HepG2 (cell line): ENCODE results near the gene GPR107. TPM values are rescaled to one million over a fixed set of nuclear protein-coding genes. Genes with fewer than 3 reads are reported as not detected.

ENCODE experiments used
- ATAC-seq: fragments of 200-7000 bp; cut with Tn5 transposase; 3 replicates; pipeline ENCODE4 v1.9.1; 2020; ENCODE audit warnings: mild to moderate bottlenecking, moderate library complexity
- BruUV-seq: library from RNA; stranded (reverse); fragments of 400-500 nt; replicated peaks from 2 replicates; lab custom pipeline; 2021; lab: Mats Ljungman, UMichigan
- CTCF ChIA-PET: fragments of 300-600 bp; formaldehyde crosslinking; extraction: SDS; loops from one replicate; lab custom pipeline; 2021; ENCODE audit warnings: low total read pairs, inconsistent platforms, low intra/inter-chr PET ratio; lab: Yijun Ruan, JAX
- POLR2A ChIA-PET: fragments of 350-600 bp; sonication (Branson Sonifier 250); formaldehyde crosslinking; loops from one replicate; lab custom pipeline; 2020; ENCODE audit warnings: antibody characterized with exemption, inconsistent platforms; lab: Yijun Ruan, JAX
- DNase-seq: peaks from one replicate; pipeline ENCODE4 v3.0.0-alpha.2; 2015; ENCODE audit warnings: low spot score
- FAIRE-seq: peaks from 3 replicates; lab custom pipeline; 2011; peaks lifted over from hg19 to GRCh38; lab: Jason Lieb, UNC
- H2AFZ ChIP-seq: one replicate; pipeline ENCODE4 v1.6.1; 2011; ENCODE audit warnings: low read length, inconsistent platforms
- H3K27ac ChIP-seq: fragments of 300-600 bp; 3 replicates; pipeline ENCODE4 v1.8.0; 2011; ENCODE audit warnings: mixed run types, mild to moderate bottlenecking, mixed read lengths, low read length, inconsistent platforms; ENCODE audit not compliant: insufficient read depth; ENCODE audit errors: extremely low read length
- H3K27me3 ChIP-seq, 2 experiments: fragments of 200-600 bp in 1 of 2; 2 replicates in 1 of 2; 3 replicates in 1 of 2; pipeline versions ENCODE4 v1.6.0 to v1.8.0; 2011; ENCODE audit warnings: low read length in 2 of 2, mild to moderate bottlenecking in 2 of 2, moderate library complexity in 2 of 2, inconsistent platforms in 1 of 2; ENCODE audit not compliant: insufficient read depth in 2 of 2, control insufficient read depth in 1 of 2
- H3K36me3 ChIP-seq, 2 experiments: fragments of 200-600 bp in 1 of 2; replicated peaks in 1 of 2; 2 replicates in 1 of 2; 3 replicates in 1 of 2; pipeline versions ENCODE4 v1.5.1 to v1.8.0; 2011; ENCODE audit warnings: low read length in 2 of 2, inconsistent platforms in 1 of 2; ENCODE audit not compliant: insufficient read depth in 2 of 2, control insufficient read depth in 1 of 2
- H3K4me1 ChIP-seq: 2 replicates; pipeline ENCODE4 v1.5.1; 2012; ENCODE audit warnings: low read length, inconsistent platforms; ENCODE audit not compliant: insufficient read depth
- H3K4me2 ChIP-seq: 2 replicates; pipeline ENCODE4 v1.6.0; 2011; ENCODE audit warnings: low read depth, low read length, inconsistent platforms
- H3K4me3 ChIP-seq, 3 experiments: fragments of 200-600 bp in 1 of 3; sonication (generic), shearing (Covaris generic) in 1 of 3; replicated peaks in 1 of 3; 2 replicates each; pipeline ENCODE4 v1.5.1; 2011 to 2016; ENCODE audit warnings: low read length in 3 of 3, inconsistent platforms in 2 of 3, low read depth in 2 of 3, mild to moderate bottlenecking in 2 of 3, control low read depth in 1 of 3, mixed read lengths in 1 of 3; ENCODE audit not compliant: insufficient read depth in 1 of 3
- H3K79me2 ChIP-seq: one replicate; pipeline ENCODE4 v1.6.1; 2011; ENCODE audit warnings: low read length, inconsistent platforms; ENCODE audit not compliant: insufficient read depth
- H3K9ac ChIP-seq: 2 replicates; pipeline ENCODE4 v1.6.0; 2011; ENCODE audit warnings: mild to moderate bottlenecking, low read depth, low read length, inconsistent platforms; ENCODE audit not compliant: insufficient read depth
- H3K9me3 ChIP-seq: 2 replicates; pipeline ENCODE4 v1.5.1; 2012; ENCODE audit warnings: mild to moderate bottlenecking, low read length
- H4K20me1 ChIP-seq: 2 replicates; pipeline ENCODE4 v1.6.0; 2011; ENCODE audit warnings: inconsistent platforms, mild to moderate bottlenecking, low read length, moderate library complexity; ENCODE audit not compliant: insufficient read depth
- CHD2 ChIP-seq: IDR thresholded peaks from 2 replicates; pipeline ENCODE4 v1.6.1; 2011; ENCODE audit warnings: low read depth, low read length, improper control_type of control experiment
- FOXC1 ChIP-seq: sonication (generic); formaldehyde crosslinking; IDR thresholded peaks from 2 replicates; pipeline ENCODE4 v1.8.0; 2022; ENCODE audit warnings: mild to moderate bottlenecking, missing genetic modification reagents, borderline replicate concordance
- MATR3 ChIP-seq: sonication (generic); formaldehyde crosslinking; IDR thresholded peaks from 2 replicates; pipeline ENCODE4 v1.4.0; 2020; ENCODE audit warnings: missing genetic modification reagents
- SAFB2 ChIP-seq: sonication (generic); formaldehyde crosslinking; IDR thresholded peaks from 2 replicates; pipeline ENCODE4 v1.5.1; 2020; ENCODE audit warnings: missing genetic modification reagents, low read depth, mild to moderate bottlenecking, borderline replicate concordance
- SMARCC2 ChIP-seq: fragments of 450-650 bp; IDR thresholded peaks from 2 replicates; pipeline ENCODE4 v1.6.1; 2017; ENCODE audit warnings: antibody characterized with exemption, mild to moderate bottlenecking
- STAT5B ChIP-seq: sonication (generic); formaldehyde crosslinking; IDR thresholded peaks from 2 replicates; pipeline ENCODE4 v1.4.0; 2020; ENCODE audit warnings: missing genetic modification reagents
- ZNF10 ChIP-seq: sonication (generic); formaldehyde crosslinking; IDR thresholded peaks from 2 replicates; pipeline ENCODE4 v1.4.0; 2020; ENCODE audit warnings: mild to moderate bottlenecking, low read depth, missing genetic modification reagents, borderline replicate concordance
- ZNF232 ChIP-seq: sonication (generic); formaldehyde crosslinking; IDR thresholded peaks from 2 replicates; pipeline ENCODE4 v1.4.0; 2020; ENCODE audit warnings: missing genetic modification reagents, borderline replicate concordance
- ZNF235 ChIP-seq: sonication (generic); formaldehyde crosslinking; IDR thresholded peaks from 2 replicates; pipeline ENCODE4 v1.8.1; 2023; ENCODE audit warnings: mild to moderate bottlenecking, missing genetic modification reagents, borderline replicate concordance
- ZNF441 ChIP-seq: sonication (generic); formaldehyde crosslinking; IDR thresholded peaks from 2 replicates; pipeline ENCODE4 v1.7.0; 2021; ENCODE audit warnings: missing genetic modification reagents, borderline replicate concordance
- WGBS: methylation state at CpG from one replicate; pipeline ENCODE4 v1.1.6; 2017; ENCODE audit warnings: low lambda C conversion rate; 5-methylcytosine and 5-hydroxymethylcytosine counted together
- in situ Hi-C: cut with HindIII; loops from 2 replicates; pipeline ENCODE4 v1.10.0; 2017; ENCODE audit warnings: low pct_unique_long_range_greater_than_20kb; ENCODE audit not compliant: extremely low pct_ligation_motif_present
- intact Hi-C: fragments of 100-400 bp; cut with micrococcal nuclease; formaldehyde crosslinking; loops from one replicate; pipeline ENCODE4 v1.10.0; 2022; ENCODE audit not compliant: unreplicated experiment
- polyA plus RNA-seq, 8 experiments: library from polyadenylated mRNA; depleted of rRNA in 3 of 8; stranded (reverse) in 7 of 8; unstranded in 1 of 8; fragments of >200 nt; fragmentation: Illumina TruSeq in 4 of 8; extraction: Trizol in 4 of 8; gene quantifications; 2 replicates each; pipeline versions ENCODE4 v1.2.1 to v1.2.3, GENCODE V29; 2011 to 2016; ENCODE audit warnings: low read depth in 4 of 8, missing spikeins in 1 of 8, mixed read lengths in 1 of 8; ENCODE audit not compliant: insufficient read depth in 1 of 8
- total RNA-seq, 5 experiments: library from RNA; depleted of rRNA; stranded (reverse); fragments of >200 nt; fragmentation: Illumina TruSeq; extraction: Trizol; gene quantifications; 2 replicates each; pipeline ENCODE4 v1.2.3, GENCODE V29; 2016; ENCODE audit warnings: low read depth in 1 of 5
- TF ChIP-seq, protein P1 (sequence below): sonication (generic); formaldehyde crosslinking; conservative IDR thresholded peaks from 2 replicates; pipeline ENCODE4 v1.4.0; 2020; ENCODE audit warnings: mild to moderate bottlenecking, missing genetic modification reagents, moderate library complexity
- TF ChIP-seq, protein P2 (sequence below): sonication (generic); formaldehyde crosslinking; IDR thresholded peaks from 2 replicates; pipeline ENCODE4 v1.4.0; 2020; ENCODE audit warnings: missing genetic modification reagents, mild to moderate bottlenecking, borderline replicate concordance

The GPR107 gene
- total and polyA plus RNA-seq, 2 of the 13 experiments (the other 11 are each of a cell fraction or from before 2014, with no cell fraction given), result 22.5 to 24.4 TPM

DNA sequence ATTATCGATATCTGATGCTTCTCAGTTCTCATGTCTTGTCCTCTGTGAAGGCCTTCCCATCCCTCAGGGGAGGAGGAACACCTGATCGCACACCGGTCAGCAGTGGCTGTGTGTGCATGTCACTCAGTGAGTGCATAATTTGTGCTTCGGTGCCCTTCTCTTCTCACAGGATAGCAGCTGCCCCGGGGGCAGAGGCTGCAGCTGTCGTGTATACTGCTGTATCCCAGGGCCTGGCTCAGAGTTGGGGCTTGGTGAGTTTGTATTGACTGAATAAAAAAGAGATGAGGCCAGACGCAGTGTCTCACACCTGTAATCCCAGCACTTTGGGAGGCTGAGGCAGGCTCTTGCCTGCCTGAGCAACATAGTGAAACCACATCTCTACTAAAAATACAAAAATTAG is 68.8 kb downstream of the GPR107 start (continued):
- TF ChIP-seq, protein P1, sequence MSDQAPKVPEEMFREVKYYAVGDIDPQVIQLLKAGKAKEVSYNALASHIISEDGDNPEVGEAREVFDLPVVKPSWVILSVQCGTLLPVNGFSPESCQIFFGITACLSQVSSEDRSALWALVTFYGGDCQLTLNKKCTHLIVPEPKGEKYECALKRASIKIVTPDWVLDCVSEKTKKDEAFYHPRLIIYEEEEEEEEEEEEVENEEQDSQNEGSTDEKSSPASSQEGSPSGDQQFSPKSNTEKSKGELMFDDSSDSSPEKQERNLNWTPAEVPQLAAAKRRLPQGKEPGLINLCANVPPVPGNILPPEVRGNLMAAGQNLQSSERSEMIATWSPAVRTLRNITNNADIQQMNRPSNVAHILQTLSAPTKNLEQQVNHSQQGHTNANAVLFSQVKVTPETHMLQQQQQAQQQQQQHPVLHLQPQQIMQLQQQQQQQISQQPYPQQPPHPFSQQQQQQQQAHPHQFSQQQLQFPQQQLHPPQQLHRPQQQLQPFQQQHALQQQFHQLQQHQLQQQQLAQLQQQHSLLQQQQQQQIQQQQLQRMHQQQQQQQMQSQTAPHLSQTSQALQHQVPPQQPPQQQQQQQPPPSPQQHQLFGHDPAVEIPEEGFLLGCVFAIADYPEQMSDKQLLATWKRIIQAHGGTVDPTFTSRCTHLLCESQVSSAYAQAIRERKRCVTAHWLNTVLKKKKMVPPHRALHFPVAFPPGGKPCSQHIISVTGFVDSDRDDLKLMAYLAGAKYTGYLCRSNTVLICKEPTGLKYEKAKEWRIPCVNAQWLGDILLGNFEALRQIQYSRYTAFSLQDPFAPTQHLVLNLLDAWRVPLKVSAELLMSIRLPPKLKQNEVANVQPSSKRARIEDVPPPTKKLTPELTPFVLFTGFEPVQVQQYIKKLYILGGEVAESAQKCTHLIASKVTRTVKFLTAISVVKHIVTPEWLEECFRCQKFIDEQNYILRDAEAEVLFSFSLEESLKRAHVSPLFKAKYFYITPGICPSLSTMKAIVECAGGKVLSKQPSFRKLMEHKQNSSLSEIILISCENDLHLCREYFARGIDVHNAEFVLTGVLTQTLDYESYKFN (CRISPR knock-in tag), result no peak
- TF ChIP-seq CHD2, result no peak
- TF ChIP-seq ZNF10 (CRISPR knock-in tag), result no peak

DNA sequence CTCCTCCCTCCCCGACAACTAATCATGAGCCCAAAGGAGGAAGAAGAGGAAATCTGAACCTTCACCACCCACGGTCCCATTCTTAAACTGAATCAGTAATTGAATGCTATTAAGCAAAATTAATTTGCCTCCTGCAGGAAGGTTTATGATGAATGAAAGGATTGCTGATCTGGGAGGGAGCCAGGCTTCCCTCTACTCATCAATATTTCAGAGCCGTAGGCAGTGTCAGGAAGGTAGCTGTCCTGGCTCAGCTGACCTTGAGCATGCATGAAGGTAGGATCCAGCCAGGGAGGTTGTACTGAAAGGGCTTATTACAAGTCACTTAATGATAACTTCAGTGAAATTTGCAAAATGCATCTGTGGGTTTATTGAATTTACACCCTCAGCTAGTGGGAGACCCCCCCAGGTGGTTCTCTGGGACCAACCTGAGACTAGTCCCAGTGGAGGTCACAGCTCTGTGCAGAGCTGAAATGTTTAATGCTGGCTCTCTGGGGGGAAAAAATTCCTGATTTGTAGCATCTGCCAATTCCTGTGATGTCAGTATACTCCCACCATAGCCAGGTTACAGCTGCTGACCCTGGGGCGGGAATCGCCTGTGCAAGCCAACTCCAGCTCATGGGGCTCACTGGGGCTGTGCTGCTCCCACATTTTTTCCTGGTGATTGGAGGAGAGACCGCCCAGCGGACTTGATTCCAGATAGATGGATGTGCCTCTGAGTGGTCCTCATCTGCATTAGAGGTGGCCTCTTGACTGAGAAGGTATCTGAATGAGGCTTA is 70.6 kb downstream of the GPR107 start:
- in situ Hi-C loops (no loop called here), intact Hi-C loops (no loop called here)
- Histone ChIP-seq H3K27ac (no peak overlapping the region), H4K20me1 (no peaks in the 10 kb centered on the region), H3K79me2 (no peaks in the 10 kb centered on the region), H3K36me3 (peaks cover 9 to 44% of the 10 kb centered on the region in 2 experiments; a peak in 4 of 5 replicates), H3K27me3 (no peaks in the 10 kb centered on the region), H3K4me2 (no peak overlapping the region), H3K4me3 (no peak overlapping the region), H3K9ac (no peak overlapping the region), H3K9me3 (no peaks in the 10 kb centered on the region), H2AFZ (no peak overlapping the region), H3K4me1 (no peaks in the 10 kb centered on the region)
- FAIRE-seq (no peak), DNase-seq (no peak), ATAC-seq (no peak)
- BruUV-seq, result no TSS peak
- 97% methylated on average over 5 of the region's 7 CpGs for WGBS
- TF ChIP-seq, protein P2, sequence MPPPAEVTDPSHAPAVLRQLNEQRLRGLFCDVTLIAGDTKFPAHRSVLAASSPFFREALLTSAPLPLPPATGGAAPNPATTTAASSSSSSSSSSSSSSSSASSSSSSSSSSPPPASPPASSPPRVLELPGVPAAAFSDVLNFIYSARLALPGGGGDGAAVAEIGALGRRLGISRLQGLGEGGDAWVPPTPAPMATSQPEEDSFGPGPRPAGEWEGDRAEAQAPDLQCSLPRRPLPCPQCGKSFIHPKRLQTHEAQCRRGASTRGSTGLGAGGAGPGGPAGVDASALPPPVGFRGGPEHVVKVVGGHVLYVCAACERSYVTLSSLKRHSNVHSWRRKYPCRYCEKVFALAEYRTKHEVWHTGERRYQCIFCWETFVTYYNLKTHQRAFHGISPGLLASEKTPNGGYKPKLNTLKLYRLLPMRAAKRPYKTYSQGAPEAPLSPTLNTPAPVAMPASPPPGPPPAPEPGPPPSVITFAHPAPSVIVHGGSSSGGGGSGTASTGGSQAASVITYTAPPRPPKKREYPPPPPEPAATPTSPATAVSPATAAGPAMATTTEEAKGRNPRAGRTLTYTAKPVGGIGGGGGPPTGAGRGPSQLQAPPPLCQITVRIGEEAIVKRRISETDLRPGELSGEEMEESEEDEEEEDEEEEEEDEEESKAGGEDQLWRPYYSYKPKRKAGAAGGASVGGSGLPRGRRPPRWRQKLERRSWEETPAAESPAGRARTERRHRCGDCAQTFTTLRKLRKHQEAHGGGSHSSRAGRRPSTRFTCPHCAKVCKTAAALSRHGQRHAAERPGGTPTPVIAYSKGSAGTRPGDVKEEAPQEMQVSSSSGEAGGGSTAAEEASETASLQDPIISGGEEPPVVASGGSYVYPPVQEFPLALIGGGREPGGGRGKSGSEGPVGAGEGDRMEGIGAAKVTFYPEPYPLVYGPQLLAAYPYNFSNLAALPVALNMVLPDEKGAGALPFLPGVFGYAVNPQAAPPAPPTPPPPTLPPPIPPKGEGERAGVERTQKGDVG (CRISPR knock-in tag), result no peak
- TF ChIP-seq ZNF232 (CRISPR knock-in tag) (no peak), ZNF235 (CRISPR knock-in tag) (no peak), SMARCC2 (no peak), ZNF441 (CRISPR knock-in tag) (no peak), STAT5B (CRISPR knock-in tag) (no peak), FOXC1 (CRISPR knock-in tag) (no peak), SAFB2 (CRISPR knock-in tag) (no peak), MATR3 (CRISPR knock-in tag) (no peak)
- ChIA-PET POLR2A (no interaction called here), CTCF (no interaction called here)
